Stimulated activated CD8-positive, alpha-beta memory T cell treated with anti-CD3 and anti-CD28 coated beads, Interleukin-2, amount 100 ng/mL, for 1 hour (primary cell): ENCODE measurements around the gene ARF6.

ENCODE experiments used
- DNase-seq, 2 donors: peaks; one replicate each; pipeline ENCODE4 v3.0.0-alpha.2; 2020; ENCODE audit warnings: low read depth in 2 of 2

Gene ARF6

DNA sequence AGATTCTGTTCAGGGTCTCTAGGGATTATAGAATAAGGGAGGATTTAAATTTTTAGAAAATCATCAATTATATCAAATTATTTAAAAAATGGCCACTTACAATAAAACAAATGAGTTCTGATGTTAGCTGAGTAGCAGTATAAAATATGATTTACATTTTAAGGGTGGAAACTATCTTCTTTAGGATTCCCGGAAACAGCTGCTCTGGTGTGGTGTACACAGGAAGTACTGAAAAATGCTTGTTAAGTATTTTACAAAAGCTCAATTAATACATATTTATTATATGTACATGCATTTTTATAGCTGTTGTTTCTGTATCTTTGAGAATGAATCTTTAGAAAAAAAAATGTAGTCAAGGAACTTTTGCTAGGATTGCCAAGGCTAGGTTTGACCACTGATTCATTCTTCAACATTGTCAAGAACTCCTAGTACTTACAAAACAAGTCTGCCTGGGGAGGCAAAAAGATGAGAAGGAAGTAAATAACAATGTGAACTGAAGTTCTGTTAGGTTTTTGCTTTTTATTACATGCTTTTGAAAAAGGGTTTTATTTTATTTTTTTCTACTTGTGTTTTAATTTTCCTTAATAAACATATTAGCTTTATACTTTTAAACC, 48.0 kb downstream of the ARF6 start:
- no peak for DNase-seq

DNA sequence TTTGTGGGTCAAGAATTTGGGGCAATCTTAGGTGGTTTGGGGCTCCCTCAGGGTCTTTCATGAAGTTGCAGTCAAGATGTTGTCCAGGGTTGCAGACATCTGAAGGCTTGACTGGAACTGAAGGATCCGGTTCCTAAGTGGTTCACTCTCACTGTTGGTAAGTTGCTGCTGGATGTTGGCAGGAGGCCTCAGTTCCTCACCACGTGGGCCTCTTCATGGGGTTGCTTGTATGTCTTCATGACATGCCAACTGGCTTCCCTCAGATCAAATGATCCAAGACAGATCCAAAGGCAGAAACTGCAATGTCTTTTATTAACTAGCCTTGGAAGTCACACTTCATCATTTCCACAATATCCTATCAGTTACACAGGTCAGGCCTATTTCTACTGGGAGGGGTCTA, 49.2 kb downstream of the ARF6 start:
- DNase-seq = no peak

GRCh38 chr14:49944501-49944900, 51.6 kb downstream of the ARF6 start:
- DNase-seq = no peak

DNA sequence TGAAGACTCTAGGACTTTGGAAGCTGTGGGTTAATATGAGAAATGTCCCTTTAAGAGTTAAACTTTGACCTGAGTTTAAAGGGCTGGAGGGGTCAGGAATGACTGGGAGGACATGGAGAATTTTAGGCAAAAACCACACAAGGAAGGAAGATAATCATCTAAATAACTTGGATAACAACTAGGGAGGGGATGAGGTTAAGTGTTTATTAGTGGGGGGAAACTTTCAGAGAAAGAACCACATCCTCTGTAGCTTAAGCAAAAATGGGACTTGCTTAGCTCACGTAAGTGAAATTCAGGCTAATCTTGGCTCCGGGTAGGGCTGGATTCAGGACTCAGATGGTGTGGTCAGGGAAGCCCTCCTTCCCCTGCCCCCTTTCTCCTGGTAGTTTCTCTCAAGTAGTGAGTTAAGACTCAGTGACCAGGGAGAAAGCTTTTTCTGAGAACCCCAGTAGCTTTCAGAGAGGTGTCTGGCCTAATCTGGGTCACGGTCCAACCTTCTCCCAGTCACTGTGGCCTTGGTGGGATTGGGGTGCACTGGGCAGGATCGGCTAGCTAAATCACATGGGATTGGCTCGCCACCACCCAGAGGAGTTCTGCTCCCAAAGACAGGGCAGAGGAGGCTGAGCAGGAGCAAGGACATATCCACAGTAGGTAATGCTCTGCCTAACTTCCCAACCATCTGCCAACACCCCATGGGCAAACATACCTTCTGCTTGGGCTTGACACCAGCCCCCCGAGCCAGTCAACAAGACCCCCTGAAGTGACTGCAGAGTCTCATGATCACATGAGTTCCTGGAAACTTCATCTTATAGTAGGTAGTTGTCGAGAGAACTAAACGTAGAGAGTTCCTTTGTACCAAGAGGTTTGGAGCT, 52.8 kb downstream of the ARF6 start:
- DNase-seq = no peak
